ENCODE results near the gene NOL11.
"Not testable (repeated sequence)": the region's sequence is repeated elsewhere in the genome, so short reads cannot be mapped to it uniquely, and the experiment has no call there.

The NOL11 gene

GRCh38 chr17:67717624-67718324 is at the start of gene NOL11:
NOL11 (plus strand) TSS chr17:67717936; CDS start chr17:67717948, 12 bp downstream.
- DNase-seq (ENCODE audit: low read depth, low spot score), result peak; percentile 98

- DNase-seq (ENCODE audit: low read depth, low spot score), result no peak
Measured at GRCh38 chr17:67671493-67671892, 46.2 kb upstream of the NOL11 start.

GRCh38 chr17:67672592-67673335 is 45.0 kb upstream of the NOL11 start:
- DNase-seq (ENCODE audit: low read depth, low spot score), result no peak

GRCh38 chr17:67675481-67675880 is 42.3 kb upstream of the NOL11 start:
- DNase-seq (ENCODE audit: low read depth, low spot score), result no peak

- no peak for DNase-seq (ENCODE audit: low read depth, low spot score)
Measured at GRCh38 chr17:67676305-67676704, 41.4 kb upstream of the NOL11 start.

GRCh38 chr17:67678414-67678813 is 39.3 kb upstream of the NOL11 start:
- DNase-seq (ENCODE audit: low read depth, low spot score), result no peak

- DNase-seq (ENCODE audit: low read depth, low spot score), result no peak
Measured at GRCh38 chr17:67679225-67679624, 38.5 kb upstream of the NOL11 start.

GRCh38 chr17:67679721-67680120 is 38.0 kb upstream of the NOL11 start:
- DNase-seq (ENCODE audit: low read depth, low spot score), result no peak

- no peak for DNase-seq (ENCODE audit: low read depth, low spot score)
Measured at GRCh38 chr17:67680445-67681224, 37.1 kb upstream of the NOL11 start.

- DNase-seq (ENCODE audit: low read depth, low spot score), result no peak
Measured at GRCh38 chr17:67682196-67682595, 35.5 kb upstream of the NOL11 start.

GRCh38 chr17:67685351-67685750 is 32.4 kb upstream of the NOL11 start:
- no peak for DNase-seq (ENCODE audit: low read depth, low spot score)

- no peak for DNase-seq (ENCODE audit: low read depth, low spot score)
Measured at GRCh38 chr17:67686241-67686640, 31.5 kb upstream of the NOL11 start.

GRCh38 chr17:67687511-67687910 is 30.2 kb upstream of the NOL11 start:
- DNase-seq (ENCODE audit: low read depth, low spot score), result no peak

GRCh38 chr17:67689534-67690177 is 28.1 kb upstream of the NOL11 start:
- peak; percentile 31 for DNase-seq (ENCODE audit: low read depth, low spot score)

- DNase-seq (ENCODE audit: low read depth, low spot score), result no peak
Measured at GRCh38 chr17:67693811-67694210, 23.9 kb upstream of the NOL11 start.

- no peak for DNase-seq (ENCODE audit: low read depth, low spot score)
Measured at GRCh38 chr17:67696347-67696746, 21.4 kb upstream of the NOL11 start.

GRCh38 chr17:67696853-67697498 is 20.8 kb upstream of the NOL11 start:
- no peak for DNase-seq (ENCODE audit: low read depth, low spot score)

GRCh38 chr17:67700037-67700724 is 17.6 kb upstream of the NOL11 start:
- DNase-seq (ENCODE audit: low read depth, low spot score), result no peak

GRCh38 chr17:67700725-67701119 is 17.0 kb upstream of the NOL11 start:
- no peak for DNase-seq (ENCODE audit: low read depth, low spot score)

- DNase-seq (ENCODE audit: low read depth, low spot score), result not testable (repeated sequence)
Measured at GRCh38 chr17:67702861-67703260, 14.9 kb upstream of the NOL11 start.

GRCh38 chr17:67707442-67707841 is 10.3 kb upstream of the NOL11 start:
- DNase-seq (ENCODE audit: low read depth, low spot score), result no peak

Data from smooth muscle cell of the brain vasculature (primary cell).